ENCODE results near the gene TRAPPC2B.
A peak's percentile ranks its signal among the peaks of the same experiment; 100 is the strongest.

The TRAPPC2B gene

DNA sequence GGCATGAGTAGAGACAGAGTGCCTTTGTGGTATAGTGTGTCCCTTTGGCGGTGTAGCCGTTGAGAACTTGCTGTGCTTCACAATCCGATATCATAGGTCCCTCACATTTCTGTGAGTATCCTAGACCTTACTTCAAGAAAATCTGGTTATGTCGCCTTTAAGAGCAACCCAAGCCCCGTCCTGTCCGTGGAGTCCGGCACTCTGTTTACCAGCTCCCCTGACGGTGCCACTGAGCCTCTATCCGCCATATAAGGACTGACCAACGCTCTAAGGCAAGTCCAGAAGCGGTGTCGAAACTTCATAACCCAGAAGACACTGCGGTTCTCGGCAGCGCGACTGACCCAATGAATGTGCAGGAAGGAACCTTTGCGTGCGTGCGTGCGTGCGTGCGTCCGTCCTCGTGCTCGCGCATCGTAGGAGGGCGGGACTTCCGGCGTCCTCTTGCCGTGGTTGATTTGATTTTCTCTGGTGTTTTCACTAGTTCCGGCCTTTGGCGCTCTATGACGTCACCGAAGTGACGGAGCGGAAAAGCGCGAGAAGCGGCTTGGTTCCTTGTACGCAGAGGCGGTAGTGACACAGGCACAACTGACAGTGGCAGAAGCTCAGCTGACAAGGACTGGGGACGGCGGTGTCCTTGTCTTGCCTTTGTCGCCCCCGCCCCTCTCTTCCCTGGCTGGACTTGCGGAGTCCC, at the start of gene TRAPPC2B, which contains the start of gene ZNF547:
TRAPPC2B (plus strand) TSS at position 555 of the 691 bp plus-strand sequence. CDS start 1,283 bp downstream, outside the sequence.
ZNF547 (plus strand) TSS at position 555 of the 691 bp plus-strand sequence. CDS start 5,005 bp downstream, outside the sequence.
- DNase-seq (ENCODE audit: low read depth), result peak; percentile 97

- DNase-seq (ENCODE audit: low read depth), result no peak
Measured at GRCh38 chr19:57314146-57314545, 49.2 kb upstream of the TRAPPC2B start.

DNA sequence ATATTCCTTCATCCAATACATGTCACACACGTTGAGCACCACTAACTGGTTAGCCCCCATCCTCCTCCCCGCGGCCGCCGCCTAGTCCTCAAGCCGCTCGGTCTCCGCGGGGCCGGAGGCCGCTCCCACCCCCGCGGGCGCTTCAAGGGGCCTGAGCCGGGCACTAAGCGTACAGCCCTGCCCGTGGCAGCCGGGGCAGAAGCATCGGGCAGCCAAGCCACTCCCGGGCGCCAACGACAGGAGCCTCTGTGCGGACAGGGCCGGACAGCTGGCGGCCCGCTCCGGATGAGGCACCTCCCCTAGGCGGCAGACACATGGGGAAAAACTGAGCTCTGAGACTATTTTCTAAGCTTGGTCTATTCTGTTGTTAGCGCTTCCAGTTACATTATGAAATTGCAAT, 45.8 kb upstream of the TRAPPC2B start:
- DNase-seq (ENCODE audit: low read depth), result no peak

DNA sequence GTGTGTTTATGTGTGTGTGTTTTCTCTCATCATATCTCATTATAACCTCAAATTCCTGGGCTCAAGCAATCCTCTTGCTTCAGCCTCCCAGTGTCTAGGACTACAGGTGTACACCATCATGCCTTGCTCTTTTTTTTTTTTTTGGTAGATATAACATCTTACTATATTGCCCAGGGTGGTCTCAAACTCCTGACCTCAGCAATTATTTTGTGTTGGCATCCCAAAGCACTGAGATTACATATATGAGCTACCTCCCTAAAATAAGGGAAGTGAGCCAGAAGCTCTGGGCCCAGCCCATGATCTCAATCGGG, 43.5 kb upstream of the TRAPPC2B start:
- DNase-seq (ENCODE audit: low read depth), result no peak

DNA sequence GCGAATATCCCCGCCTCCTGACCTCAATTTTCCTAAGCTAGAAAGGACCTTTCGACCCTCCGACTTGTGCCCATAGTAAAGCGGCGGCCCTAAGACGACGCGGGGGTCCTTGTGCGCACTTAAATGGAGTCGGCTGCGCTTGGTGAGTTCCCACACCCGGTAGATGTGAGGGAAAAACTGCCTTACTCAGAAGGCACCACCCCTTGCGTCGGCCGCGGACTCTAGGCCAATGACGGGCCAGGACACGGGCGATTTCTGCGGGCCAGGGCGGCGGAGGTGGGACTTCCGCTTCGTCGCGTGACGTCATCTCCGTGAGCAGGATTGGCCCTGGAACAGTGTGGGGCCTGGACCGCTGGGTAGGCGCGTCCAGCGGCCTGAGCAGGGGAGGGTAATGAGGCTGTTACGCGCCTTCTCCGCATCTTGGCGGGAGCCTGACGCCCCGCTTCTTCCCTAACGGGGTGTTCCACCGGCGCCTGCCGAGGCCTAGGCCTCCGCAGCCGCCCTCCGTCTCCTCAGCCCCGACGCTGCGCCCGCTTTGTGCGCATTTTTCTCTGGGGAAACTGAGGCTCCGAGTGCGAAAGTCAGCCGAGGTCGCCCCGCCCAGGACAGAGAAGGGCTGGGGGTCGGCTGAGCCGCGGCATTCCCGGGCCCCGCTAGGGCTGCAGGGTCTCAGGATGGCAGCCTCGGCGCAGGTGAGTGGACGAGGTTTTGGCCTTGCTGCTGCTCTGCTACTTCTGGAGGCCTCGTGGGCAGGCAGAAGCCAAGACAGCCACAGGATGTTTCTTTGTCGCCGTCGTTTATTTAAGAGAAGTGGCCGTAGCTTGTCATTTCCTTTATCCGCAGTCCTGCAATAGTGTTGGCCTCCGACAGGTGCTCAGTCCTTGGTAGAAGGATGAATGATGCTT, 42.9 kb upstream of the TRAPPC2B start, which contains the start of gene ZNF543:
ZNF543 (plus strand) TSS at position 293 of the 905 bp plus-strand sequence; CDS start at position 675, 382 bp downstream.
- DNase-seq (ENCODE audit: low read depth), result peak; percentile 88

DNA sequence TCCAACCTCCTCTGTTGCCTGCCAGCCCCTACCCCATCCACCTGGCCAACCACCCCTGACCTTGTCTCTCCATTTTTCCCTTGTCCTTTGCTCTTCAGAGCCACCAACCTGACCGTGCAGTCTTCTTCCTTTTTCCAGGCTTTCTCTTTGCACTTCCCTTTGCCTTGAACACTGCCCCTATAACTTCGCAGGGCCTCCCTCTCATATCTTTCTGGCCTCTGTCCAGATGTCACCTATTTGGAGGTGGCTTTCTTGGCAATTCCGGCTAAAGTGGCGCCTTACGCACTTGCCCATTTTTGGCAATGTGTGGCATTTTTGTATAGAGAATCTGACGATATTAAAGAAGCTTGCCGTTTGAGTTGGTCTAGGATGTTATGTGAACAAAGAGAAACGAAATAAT, 42.2 kb upstream of the TRAPPC2B start:
- no peak for DNase-seq (ENCODE audit: low read depth)

DNA sequence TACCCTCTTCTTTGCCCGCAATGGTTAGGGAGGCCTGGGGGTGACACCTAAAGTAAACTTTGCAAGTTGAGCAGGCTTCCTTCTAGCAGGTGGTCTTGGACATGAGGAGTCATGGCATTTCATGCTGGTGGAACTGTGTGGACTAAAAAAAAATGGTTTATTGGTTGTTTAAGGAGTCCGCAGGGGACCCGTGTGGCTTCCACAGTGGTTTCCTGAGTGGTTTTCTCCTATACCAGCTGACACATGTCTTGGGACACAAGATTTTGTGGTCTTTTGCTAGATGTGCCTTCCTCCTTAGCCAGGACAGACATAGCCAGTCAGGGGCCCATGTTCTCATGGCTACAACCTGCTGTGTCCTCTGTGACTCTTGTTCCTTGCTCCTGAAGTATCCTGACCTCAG, 41.6 kb upstream of the TRAPPC2B start:
- no peak for DNase-seq (ENCODE audit: low read depth)

DNA sequence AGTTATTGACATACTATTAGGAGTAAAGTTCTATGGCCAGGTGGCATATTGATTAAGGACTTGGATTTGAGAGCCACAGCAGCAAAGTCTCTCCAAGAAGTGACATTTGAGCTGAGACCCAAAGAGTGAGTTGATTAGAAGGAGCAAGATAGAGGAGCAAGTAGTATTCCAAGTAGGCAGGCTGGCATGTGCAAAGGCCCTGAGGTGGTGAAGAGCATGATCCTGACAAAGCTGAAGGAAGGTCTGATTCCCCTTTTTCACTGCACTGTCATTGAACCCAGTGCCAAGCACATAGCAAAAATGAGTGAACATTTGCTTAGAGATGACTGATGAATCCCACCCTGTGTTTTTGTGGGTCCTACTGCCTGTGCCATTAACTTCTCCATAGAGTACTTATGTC, 38.4 kb upstream of the TRAPPC2B start:
- DNase-seq (ENCODE audit: low read depth), result no peak

GRCh38 chr19:57327993-57328392, 35.4 kb upstream of the TRAPPC2B start:
- no peak for DNase-seq (ENCODE audit: low read depth)

DNA sequence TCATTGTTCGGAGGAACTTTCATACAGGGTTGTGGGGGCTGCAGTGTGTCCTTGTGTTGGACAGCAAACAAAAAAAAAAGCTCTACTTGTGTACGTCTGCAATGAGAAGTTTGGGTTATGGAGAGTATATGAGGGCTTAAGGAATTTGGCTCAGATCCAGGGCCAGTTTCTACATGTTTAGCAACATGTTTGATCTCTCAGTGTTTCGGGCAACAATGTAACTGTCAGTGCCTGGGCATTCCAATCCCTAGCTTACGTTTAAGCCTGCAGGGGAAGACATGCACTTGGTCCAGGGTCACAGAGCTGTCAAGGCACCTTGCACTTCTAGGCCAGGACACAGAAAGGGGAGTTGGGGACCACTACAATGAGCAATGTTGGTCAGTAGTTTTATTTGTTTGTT, 29.2 kb upstream of the TRAPPC2B start:
- DNase-seq (ENCODE audit: low read depth), result no peak

- DNase-seq (ENCODE audit: low read depth), result no peak
Measured at GRCh38 chr19:57338877-57339276, 24.5 kb upstream of the TRAPPC2B start.

GRCh38 chr19:57342582-57342981, 20.8 kb upstream of the TRAPPC2B start:
- DNase-seq (ENCODE audit: low read depth), result no peak

GRCh38 chr19:57348136-57348535, 15.2 kb upstream of the TRAPPC2B start:
- DNase-seq (ENCODE audit: low read depth), result no peak

DNA sequence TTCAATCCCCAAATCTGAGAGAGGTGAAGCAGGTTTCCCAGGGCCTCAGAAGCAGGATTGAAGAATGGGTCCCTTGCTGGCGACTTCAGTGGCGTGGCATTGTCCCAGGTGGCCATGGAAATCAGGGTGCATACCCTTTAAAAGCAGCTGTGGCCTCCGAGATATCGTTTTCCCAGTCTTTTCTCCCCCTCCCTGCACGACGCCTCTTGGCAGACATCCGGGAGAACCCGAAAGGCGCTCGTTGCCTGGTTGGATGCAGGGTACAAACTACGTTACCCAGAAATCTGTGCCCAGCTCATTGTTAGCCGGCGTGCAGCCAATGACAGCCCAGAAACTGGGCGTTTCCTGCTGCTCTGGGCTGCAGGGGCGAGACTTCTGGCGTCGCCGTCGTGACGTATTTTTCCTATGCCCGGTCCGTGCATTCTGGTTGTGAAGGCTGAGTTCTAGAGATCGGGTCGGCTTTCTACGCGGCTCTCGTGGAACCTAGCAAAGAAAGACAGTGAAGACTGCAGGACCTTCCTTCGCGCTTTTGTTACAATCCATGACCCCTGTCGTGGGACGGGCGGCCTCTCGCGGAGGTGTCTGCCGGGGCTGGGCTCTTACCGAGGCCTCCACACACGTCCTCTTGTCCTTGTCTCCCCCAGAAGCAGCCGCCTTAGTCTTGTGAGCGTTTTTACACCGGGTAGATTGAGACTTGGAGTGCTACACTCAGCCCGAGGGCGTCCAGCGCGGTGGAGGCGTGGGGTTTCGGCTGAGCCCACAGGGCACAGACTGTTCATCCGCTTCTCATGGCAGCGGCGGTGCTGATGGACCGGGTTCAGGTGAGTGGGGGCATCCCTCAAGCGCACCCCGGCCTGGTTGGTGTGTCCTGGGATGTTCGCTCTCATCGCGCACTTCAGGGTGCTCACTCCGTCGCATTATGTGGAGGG, 12.2 kb upstream of the TRAPPC2B start, which contains the start of gene ZNF304:
ZNF304 (plus strand) TSS at position 395 of the 929 bp plus-strand sequence; CDS start at position 789, 394 bp downstream.
- peak; percentile 71 for DNase-seq (ENCODE audit: low read depth)

- DNase-seq (ENCODE audit: low read depth), result no peak
Measured at GRCh38 chr19:57351867-57352266, 11.5 kb upstream of the TRAPPC2B start.

DNA sequence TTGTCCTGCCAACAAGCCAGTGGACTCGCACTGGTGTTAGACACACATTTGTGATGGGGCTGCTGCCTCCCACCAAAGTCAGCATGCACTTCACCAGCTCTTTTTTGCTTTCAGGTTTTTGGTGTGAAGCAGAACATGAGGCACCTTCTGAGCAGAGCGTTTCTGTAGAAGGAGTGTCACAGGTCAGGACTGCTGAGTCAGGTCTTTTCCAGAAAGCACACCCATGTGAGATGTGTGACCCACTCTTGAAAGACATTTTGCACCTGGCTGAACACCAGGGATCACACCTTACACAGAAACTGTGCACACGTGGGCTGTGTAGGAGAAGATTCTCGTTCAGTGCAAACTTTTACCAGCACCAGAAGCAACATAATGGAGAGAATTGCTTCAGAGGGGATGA, 7.4 kb upstream of the TRAPPC2B start:
- DNase-seq (ENCODE audit: low read depth), result no peak

DNA sequence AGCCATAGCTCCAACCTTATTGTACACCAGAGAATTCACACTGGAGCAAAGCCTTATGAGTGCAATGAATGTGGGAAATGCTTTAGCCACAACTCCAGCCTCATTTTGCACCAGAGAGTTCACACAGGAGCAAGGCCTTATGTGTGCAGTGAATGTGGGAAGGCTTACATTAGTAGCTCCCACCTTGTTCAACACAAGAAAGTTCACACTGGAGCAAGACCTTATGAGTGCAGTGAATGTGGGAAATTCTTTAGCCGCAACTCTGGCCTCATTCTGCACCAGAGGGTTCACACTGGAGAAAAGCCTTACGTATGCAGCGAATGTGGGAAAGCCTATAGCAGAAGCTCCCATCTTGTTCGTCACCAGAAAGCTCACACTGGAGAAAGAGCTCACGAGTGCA, 5.9 kb upstream of the TRAPPC2B start:
- no peak for DNase-seq (ENCODE audit: low read depth)

DNA sequence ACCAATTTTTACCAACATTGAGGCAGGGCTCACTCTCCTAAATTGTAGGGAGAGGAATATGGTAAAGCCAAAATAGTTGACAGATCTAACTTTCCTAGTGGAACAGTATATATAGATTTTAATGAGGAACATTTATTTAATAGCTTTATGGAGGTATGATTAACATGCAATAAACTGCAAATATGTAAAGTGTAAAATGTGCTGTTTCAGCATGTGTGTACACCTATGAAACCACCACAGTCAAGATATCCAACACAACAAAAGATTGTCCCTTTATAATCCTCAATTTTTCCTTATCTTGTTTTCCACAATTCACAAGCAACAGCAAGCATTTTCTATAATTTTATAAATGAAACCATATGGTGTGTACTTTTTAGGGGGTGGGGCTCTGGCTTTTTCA, 4.1 kb upstream of the TRAPPC2B start:
- no peak for DNase-seq (ENCODE audit: low read depth)

DNA sequence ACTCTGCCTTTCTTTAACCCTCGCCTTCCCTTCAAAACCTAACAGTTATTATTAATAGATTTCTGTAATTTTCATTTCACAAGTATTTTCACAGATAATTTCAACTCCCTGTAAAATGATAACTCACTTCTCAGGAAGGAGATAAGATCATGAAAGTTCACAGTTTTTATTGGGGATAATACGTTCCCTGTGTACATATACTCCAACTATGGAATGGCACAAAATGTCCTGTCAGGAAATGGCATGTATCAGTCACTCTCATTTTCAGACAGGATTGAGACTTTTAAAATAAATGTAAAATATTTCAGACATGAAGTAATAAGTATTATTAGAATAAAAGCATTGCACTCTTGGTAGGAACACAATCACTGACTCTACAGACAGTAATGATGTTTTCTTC, 932 bp upstream of the TRAPPC2B start:
- no peak for DNase-seq (ENCODE audit: low read depth)

DNA sequence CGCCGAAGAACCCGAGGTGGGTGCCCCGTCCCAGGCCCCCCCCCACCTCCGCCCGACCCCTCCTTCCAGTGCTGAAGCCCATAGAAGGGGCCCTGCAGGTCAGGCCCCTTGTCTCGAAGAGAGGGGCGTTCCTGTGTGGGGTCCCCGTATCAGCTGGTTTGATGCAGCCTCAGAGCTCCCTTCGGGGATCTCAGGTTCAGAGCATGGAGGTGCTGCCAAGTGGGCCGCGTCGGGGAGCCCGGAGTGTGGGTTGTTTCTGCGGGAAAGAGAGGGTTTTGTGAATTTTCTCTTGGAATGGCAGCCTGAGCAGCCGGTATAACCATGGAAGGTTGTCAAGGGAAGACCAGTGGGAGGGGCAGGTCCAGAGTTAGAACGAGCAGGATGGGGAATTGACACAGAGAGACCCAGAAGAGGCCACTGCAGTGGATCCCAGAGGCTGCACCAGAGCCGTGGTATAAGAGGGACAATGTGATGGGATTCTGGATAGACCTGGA, 384 bp downstream of the TRAPPC2B start:
- no peak for DNase-seq (ENCODE audit: low read depth)

- DNase-seq (ENCODE audit: low read depth), result no peak
Measured at GRCh38 chr19:57366776-57367175, 3.4 kb downstream of the TRAPPC2B start.

DNA sequence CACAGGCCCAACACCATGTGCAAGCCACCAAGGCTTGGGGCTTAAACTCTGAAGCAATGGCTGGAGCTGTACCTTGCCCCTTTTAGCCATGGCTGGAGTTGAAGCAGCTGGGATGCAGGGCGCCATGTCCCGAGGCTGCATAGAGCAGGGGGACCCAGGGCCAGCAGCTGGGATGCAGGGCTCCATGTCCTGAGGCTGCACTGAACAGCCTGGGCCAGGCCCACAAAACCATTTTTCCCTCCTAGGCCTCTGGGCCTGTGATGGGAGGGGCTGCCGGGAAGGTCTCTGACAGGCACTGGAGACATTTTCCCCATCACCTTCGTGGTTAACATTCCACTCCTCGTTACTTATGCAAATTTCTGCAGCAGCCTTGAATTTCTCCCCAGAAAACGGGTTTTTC, 10.8 kb downstream of the TRAPPC2B start:
- no peak for DNase-seq (ENCODE audit: low read depth)

All from activated gamma-delta T cell treated with anti-CD3 and anti-CD28 coated beads, Interleukin-2, amount 50 U/mL, for 16 hours (primary cell).